DND-41 (cell line): ENCODE results near the gene SMIM14.

Experiments used
- EZH2 ChIP-seq: IDR thresholded peaks from 3 replicates; pipeline ENCODE4 v1.6.1; 2012; ENCODE audit warnings: borderline replicate concordance, low read depth, mild to moderate bottlenecking, moderate library complexity, low read length, inconsistent platforms; ENCODE audit not compliant: severe bottlenecking
- TF ChIP-seq, protein P1 (sequence below): IDR thresholded peaks from 2 replicates; pipeline ENCODE4 v1.5.1; 2012; ENCODE audit warnings: borderline replicate concordance, low read length, moderate library complexity, mild to moderate bottlenecking; ENCODE audit not compliant: poor library complexity, severe bottlenecking; ENCODE audit errors: extremely low read depth

DNA sequence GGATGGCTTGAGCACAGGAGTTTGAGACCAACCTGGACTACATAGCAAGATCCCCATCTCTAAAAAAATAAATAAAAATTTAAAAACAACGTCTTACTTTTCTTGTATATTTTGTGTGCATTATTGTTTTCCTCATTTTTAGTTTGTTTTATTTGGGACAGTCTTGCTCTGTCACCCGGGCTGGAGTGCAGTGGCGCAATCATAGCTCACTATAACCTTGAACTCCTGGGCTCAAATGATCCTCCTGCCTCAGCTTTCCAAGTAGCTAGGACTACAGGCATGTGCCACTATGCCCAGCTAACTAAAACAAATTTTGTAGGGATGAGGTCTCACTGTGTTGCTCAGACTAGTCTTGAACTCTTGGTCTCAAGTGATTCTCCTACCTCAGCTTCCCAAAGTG is 9.5 kb upstream of the SMIM14 start:
- TF ChIP-seq, protein P1, sequence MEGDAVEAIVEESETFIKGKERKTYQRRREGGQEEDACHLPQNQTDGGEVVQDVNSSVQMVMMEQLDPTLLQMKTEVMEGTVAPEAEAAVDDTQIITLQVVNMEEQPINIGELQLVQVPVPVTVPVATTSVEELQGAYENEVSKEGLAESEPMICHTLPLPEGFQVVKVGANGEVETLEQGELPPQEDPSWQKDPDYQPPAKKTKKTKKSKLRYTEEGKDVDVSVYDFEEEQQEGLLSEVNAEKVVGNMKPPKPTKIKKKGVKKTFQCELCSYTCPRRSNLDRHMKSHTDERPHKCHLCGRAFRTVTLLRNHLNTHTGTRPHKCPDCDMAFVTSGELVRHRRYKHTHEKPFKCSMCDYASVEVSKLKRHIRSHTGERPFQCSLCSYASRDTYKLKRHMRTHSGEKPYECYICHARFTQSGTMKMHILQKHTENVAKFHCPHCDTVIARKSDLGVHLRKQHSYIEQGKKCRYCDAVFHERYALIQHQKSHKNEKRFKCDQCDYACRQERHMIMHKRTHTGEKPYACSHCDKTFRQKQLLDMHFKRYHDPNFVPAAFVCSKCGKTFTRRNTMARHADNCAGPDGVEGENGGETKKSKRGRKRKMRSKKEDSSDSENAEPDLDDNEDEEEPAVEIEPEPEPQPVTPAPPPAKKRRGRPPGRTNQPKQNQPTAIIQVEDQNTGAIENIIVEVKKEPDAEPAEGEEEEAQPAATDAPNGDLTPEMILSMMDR, result no peak
- no peak for TF ChIP-seq EZH2
